ENCODE measurements around the gene PROSER3. TPM values are rescaled to one million over a fixed set of nuclear protein-coding genes. Genes with fewer than 3 reads are reported as not detected.

PROSER3 gene
- total and polyA plus RNA-seq, 2 of the 13 experiments (the other 11 are each of a cell fraction or from before 2014, with no cell fraction given) = 5.1 to 5.7 TPM

- TF ChIP-seq CTCF (CRISPR knock-in tag; IDR thresholded peaks at IDR 0.05) = no peak
- no peak for TF ChIP-seq ZNF703 (CRISPR knock-in tag; IDR thresholded peaks at IDR 0.05; ENCODE audit: borderline replicate concordance)
- no peak for TF ChIP-seq SIX4 (CRISPR knock-in tag; IDR thresholded peaks at IDR 0.05)
- peak; percentile 66; the same call in 1 of the 2 replicates for TF ChIP-seq KLF12 (CRISPR knock-in tag; IDR thresholded peaks at IDR 0.05; ENCODE audit: borderline replicate concordance)
- TF ChIP-seq ZNF619 (CRISPR knock-in tag; IDR thresholded peaks at IDR 0.05) = no peak
- TF ChIP-seq PHF5A (CRISPR knock-in tag; IDR thresholded peaks at IDR 0.05; ENCODE audit: low read depth, unreplicated experiment) = no peak
- TF ChIP-seq, protein P1, sequence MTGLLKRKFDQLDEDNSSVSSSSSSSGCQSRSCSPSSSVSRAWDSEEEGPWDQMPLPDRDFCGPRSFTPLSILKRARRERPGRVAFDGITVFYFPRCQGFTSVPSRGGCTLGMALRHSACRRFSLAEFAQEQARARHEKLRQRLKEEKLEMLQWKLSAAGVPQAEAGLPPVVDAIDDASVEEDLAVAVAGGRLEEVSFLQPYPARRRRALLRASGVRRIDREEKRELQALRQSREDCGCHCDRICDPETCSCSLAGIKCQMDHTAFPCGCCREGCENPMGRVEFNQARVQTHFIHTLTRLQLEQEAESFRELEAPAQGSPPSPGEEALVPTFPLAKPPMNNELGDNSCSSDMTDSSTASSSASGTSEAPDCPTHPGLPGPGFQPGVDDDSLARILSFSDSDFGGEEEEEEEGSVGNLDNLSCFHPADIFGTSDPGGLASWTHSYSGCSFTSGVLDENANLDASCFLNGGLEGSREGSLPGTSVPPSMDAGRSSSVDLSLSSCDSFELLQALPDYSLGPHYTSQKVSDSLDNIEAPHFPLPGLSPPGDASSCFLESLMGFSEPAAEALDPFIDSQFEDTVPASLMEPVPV (CRISPR knock-in tag; IDR thresholded peaks at IDR 0.05) = no peak
- TF ChIP-seq RFXANK (CRISPR knock-in tag; IDR thresholded peaks at IDR 0.05) = no peak
- peak; percentile 50; the same call in 1 of the 2 replicates for TF ChIP-seq ZNF280B (CRISPR knock-in tag; IDR thresholded peaks at IDR 0.05; ENCODE audit: borderline replicate concordance)
- TF ChIP-seq, protein P2, sequence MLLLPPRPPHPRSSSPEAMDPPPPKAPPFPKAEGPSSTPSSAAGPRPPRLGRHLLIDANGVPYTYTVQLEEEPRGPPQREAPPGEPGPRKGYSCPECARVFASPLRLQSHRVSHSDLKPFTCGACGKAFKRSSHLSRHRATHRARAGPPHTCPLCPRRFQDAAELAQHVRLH (CRISPR knock-in tag; IDR thresholded peaks at IDR 0.05; ENCODE audit: borderline replicate concordance, low read depth) = 0 out of 2 replicates have a peak, but pooled peaks have one; percentile 19
- TF ChIP-seq ZNF317 (CRISPR knock-in tag; IDR thresholded peaks at IDR 0.05) = no peak; the same call in 1 of the 2 replicates
- TF ChIP-seq, protein P3, sequence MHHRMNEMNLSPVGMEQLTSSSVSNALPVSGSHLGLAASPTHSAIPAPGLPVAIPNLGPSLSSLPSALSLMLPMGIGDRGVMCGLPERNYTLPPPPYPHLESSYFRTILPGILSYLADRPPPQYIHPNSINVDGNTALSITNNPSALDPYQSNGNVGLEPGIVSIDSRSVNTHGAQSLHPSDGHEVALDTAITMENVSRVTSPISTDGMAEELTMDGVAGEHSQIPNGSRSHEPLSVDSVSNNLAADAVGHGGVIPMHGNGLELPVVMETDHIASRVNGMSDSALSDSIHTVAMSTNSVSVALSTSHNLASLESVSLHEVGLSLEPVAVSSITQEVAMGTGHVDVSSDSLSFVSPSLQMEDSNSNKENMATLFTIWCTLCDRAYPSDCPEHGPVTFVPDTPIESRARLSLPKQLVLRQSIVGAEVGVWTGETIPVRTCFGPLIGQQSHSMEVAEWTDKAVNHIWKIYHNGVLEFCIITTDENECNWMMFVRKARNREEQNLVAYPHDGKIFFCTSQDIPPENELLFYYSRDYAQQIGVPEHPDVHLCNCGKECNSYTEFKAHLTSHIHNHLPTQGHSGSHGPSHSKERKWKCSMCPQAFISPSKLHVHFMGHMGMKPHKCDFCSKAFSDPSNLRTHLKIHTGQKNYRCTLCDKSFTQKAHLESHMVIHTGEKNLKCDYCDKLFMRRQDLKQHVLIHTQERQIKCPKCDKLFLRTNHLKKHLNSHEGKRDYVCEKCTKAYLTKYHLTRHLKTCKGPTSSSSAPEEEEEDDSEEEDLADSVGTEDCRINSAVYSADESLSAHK (CRISPR knock-in tag; IDR thresholded peaks at IDR 0.05; ENCODE audit: borderline replicate concordance) = no peak
- TF ChIP-seq DPF2 (CRISPR knock-in tag; IDR thresholded peaks at IDR 0.05; ENCODE audit: borderline replicate concordance, low read depth) = no peak
- no peak for TF ChIP-seq PAWR (CRISPR knock-in tag; IDR thresholded peaks at IDR 0.05; ENCODE audit: borderline replicate concordance)
- peak; percentile 79 for TF ChIP-seq NR2F6 (IDR thresholded peaks at IDR 0.05)
- TF ChIP-seq NR2F6 (CRISPR knock-in tag; IDR thresholded peaks at IDR 0.05) = peak; percentile 73
- TF ChIP-seq ZNF577 (CRISPR knock-in tag; IDR thresholded peaks at IDR 0.05; ENCODE audit: borderline replicate concordance, low read depth) = no peak
- no peak for TF ChIP-seq HNRNPH1 (optimal IDR thresholded peaks at IDR 0.05; ENCODE audit: low read depth, low read length)
- TF ChIP-seq KLF6 (CRISPR knock-in tag; IDR thresholded peaks at IDR 0.05) = no peak; the same call in 1 of the 2 replicates
- no peak for TF ChIP-seq CCAR2 (optimal IDR thresholded peaks at IDR 0.05; ENCODE audit: low read depth, low read length)
- TF ChIP-seq MXD3 (CRISPR knock-in tag; IDR thresholded peaks at IDR 0.05) = peak; percentile 63; the same call in 1 of the 2 replicates
Measured at GRCh38 chr19:35748106-35749020, 9.6 kb upstream of the PROSER3 start, which contains the start of gene LIN37 (continued).

All from HepG2 (cell line).